NB4 (cell line): Measurements from ENCODE around the gene FCF1.

ENCODE experiments used
- DNase-seq: peaks from one replicate; pipeline ENCODE4 v3.0.0; 2010; ENCODE audit warnings: low read depth
- H3K4me3 ChIP-seq: one replicate; pipeline ENCODE4 v1.5.1; 2011; ENCODE audit warnings: mild to moderate bottlenecking, low read depth, low read length, moderate library complexity
- CTCF ChIP-seq: IDR thresholded peaks from one replicate; pipeline ENCODE4 v1.5.1; 2012; ENCODE audit warnings: low read depth, low read length
- MYC ChIP-seq: IDR thresholded peaks from 2 replicates; pipeline ENCODE4 v1.6.1; 2011; ENCODE audit warnings: low read depth, low read length
- POLR2A ChIP-seq: IDR thresholded peaks from 2 replicates; pipeline ENCODE4 v1.6.1; 2011; ENCODE audit warnings: mild to moderate bottlenecking; ENCODE audit not compliant: insufficient read length; ENCODE audit errors: extremely low read depth
- TF ChIP-seq, protein P1 (sequence below): IDR thresholded peaks from 2 replicates; pipeline ENCODE4 v1.6.1; 2011; ENCODE audit warnings: low read depth, low read length

The FCF1 gene

DNA sequence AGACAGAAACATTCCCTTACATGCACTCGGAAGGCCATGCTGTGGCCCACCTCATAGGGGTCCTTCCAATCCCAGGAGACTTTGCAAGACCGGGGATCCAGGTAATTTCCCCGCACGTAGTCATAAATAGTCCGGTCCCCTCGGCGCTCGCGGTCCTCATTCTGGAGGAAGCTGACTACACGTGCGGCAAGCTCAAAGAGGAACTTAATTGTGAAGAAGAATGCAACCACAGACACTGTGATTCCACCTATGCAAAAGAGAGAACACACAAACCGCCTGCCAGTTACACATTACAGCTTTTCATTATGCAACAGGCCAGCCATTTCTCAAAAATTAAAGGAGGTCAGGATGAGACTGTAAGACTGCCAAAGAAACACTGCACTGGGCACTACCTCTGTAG lies 28.5 kb upstream of the FCF1 start:
- TF ChIP-seq CTCF (no peak), MYC (peak; percentile 96), POLR2A (no peak)
- TF ChIP-seq, protein P1, sequence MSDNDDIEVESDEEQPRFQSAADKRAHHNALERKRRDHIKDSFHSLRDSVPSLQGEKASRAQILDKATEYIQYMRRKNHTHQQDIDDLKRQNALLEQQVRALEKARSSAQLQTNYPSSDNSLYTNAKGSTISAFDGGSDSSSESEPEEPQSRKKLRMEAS: peak; percentile 96
- H3K4me3 ChIP-seq: peak overlapping the region; percentile 22
- DNase-seq: peak; percentile 93

DNA sequence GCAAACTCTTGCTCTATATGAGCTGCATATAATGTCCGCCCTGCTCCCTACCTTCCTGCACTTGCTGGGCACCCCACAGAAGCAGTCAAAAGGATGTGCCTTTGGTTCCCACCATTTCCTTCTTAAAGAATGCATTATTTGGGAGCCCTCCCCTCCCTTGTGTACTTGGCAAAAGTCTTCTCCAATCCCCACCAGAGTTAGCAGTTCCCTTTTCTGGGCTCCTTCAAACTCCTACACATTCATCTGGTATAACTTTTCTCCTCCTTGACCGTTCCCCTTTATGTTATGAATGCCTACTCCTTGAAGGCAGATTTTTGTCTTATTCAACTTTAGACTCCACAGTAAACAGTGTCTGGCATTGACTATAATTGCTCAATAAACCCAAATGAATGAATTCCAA lies 27.9 kb upstream of the FCF1 start:
- H3K4me3 ChIP-seq: peak overlapping the region; percentile 22
- no peak for TF ChIP-seq MYC
- TF ChIP-seq CTCF: no peak
- TF ChIP-seq, protein P1: no peak
- peak; percentile 88 for DNase-seq

GRCh38 chr14:74685921-74686678 lies 26.8 kb upstream of the FCF1 start:
- no peak overlapping the region for H3K4me3 ChIP-seq
- TF ChIP-seq CTCF: no peak
- TF ChIP-seq, protein P1: no peak
- TF ChIP-seq POLR2A: no peak
- TF ChIP-seq MYC: no peak
- DNase-seq: no peak

GRCh38 chr14:74691456-74691855 lies 21.5 kb upstream of the FCF1 start:
- TF ChIP-seq CTCF: no peak
- TF ChIP-seq MYC: no peak
- TF ChIP-seq, protein P1: no peak
- no peak for TF ChIP-seq POLR2A
- H3K4me3 ChIP-seq: no peak overlapping the region

GRCh38 chr14:74693191-74693590 lies 19.8 kb upstream of the FCF1 start:
- DNase-seq: no peak
- no peak overlapping the region for H3K4me3 ChIP-seq
- TF ChIP-seq, protein P1: no peak
- TF ChIP-seq MYC (no peak), POLR2A (no peak), CTCF (no peak)

More at GRCh38 chr14:74691456-74691855, 21.5 kb upstream of the FCF1 start:
- no peak for DNase-seq
